H1 (cell line): ENCODE data around the gene KRT10. TPM values are rescaled to one million over a fixed set of nuclear protein-coding genes. Genes with fewer than 3 reads are reported as not detected.

ENCODE experiments used
- BRCA1 ChIP-seq: IDR thresholded peaks from 2 replicates; pipeline ENCODE4 v1.6.1; 2012; ENCODE audit warnings: low read depth, low read length, improper control_type of control experiment
- EZH2 ChIP-seq: fragments of 200-600 bp; sonication (generic); IDR thresholded peaks from 2 replicates; pipeline ENCODE4 v1.7.1; 2012; ENCODE audit warnings: low read depth, mild to moderate bottlenecking, moderate library complexity, low read length, inconsistent platforms; ENCODE audit not compliant: severe bottlenecking
- GTF2F1 ChIP-seq: IDR thresholded peaks from 2 replicates; pipeline ENCODE4 v1.6.1; 2012; ENCODE audit warnings: low read depth, low read length, improper control_type of control experiment, borderline replicate concordance
- RNF2 ChIP-seq: fragments of 200-900, 300-1000 bp; sonication (generic); IDR thresholded peaks from 2 replicates; pipeline ENCODE4 v1.7.1; 2016; ENCODE audit warnings: borderline replicate concordance, low read depth, mild to moderate bottlenecking, antibody characterized with exemption, low read length; ENCODE audit not compliant: poor library complexity, severe bottlenecking; ENCODE audit errors: missing control alignments
- SIN3A ChIP-seq, 2 experiments: IDR thresholded peaks in 1 of 2; conservative IDR thresholded peaks in 1 of 2; 2 replicates each; pipeline ENCODE4 v1.6.1; 2011 to 2012; ENCODE audit warnings: low read length in 2 of 2, improper control_type of control experiment in 1 of 2, low read depth in 1 of 2, mild to moderate bottlenecking in 1 of 2
- polyA plus RNA-seq, 7 experiments: library from polyadenylated mRNA; depleted of rRNA in 3 of 7; stranded (reverse) in 5 of 7; unstranded in 2 of 7; fragments of >200 nt in 5 of 7; fragments of 200-250 nt in 2 of 7; gene quantifications; 1 replicate in 5 of 7; 2 replicates in 1 of 7; 4 replicates in 1 of 7; pipeline versions ENCODE4 v1.2.1 to v1.2.3, GENCODE V29; 2011 to 2013; ENCODE audit warnings: missing spikeins in 2 of 7, mixed read lengths in 2 of 7
- total RNA-seq: library from RNA; stranded (reverse); fragmentation: NEBNext Ultra II Directional; extraction: Animal tissue kit (Norgen Biotek cat#: 25700); gene quantifications from 2 replicates; pipeline ENCODE4 v1.2.1, GENCODE V29; 2021
- TF ChIP-seq, protein P1 (sequence below): fragments of 300-600 bp; sonication (generic); IDR thresholded peaks from 2 replicates; pipeline ENCODE4 v1.7.1; 2012; ENCODE audit warnings: low read length, moderate library complexity, mild to moderate bottlenecking, inconsistent platforms; ENCODE audit not compliant: insufficient replicate concordance
- TF ChIP-seq, protein P2 (sequence below): IDR thresholded peaks from 2 replicates; pipeline ENCODE4 v1.6.1; 2012; ENCODE audit warnings: inconsistent platforms
- TF ChIP-seq, protein P3 (sequence below): IDR thresholded peaks from 2 replicates; pipeline ENCODE4 v1.6.1; 2011; ENCODE audit warnings: low read depth, mild to moderate bottlenecking, low read length; ENCODE audit not compliant: insufficient read depth

KRT10 gene
- total and polyA plus RNA-seq, 2 of the 8 experiments (the other 6 are each of a cell fraction or from before 2014, with no cell fraction given) = 3.5 to 39.4 TPM

DNA sequence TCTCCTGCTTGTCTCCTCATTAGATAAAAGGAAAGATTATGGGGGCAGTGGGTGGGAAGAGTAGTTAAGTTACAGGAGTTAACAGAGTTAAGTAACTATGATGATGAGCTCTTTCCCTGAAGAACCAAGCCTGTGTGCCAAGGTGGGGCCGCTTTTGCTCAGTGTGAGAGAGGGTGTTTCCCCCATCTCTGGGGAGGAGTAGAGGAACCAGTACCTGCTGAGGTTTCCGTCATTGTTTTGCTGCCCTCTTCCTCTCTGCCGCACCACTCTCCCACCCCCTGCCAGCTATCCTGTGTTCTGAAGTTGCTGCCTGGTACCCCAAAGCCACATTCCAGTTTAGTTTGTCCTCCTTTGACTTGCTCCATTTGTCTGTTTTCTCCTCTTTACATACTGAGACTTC is 20.8 kb upstream of the KRT10 start (continued):
- TF ChIP-seq, protein P1, sequence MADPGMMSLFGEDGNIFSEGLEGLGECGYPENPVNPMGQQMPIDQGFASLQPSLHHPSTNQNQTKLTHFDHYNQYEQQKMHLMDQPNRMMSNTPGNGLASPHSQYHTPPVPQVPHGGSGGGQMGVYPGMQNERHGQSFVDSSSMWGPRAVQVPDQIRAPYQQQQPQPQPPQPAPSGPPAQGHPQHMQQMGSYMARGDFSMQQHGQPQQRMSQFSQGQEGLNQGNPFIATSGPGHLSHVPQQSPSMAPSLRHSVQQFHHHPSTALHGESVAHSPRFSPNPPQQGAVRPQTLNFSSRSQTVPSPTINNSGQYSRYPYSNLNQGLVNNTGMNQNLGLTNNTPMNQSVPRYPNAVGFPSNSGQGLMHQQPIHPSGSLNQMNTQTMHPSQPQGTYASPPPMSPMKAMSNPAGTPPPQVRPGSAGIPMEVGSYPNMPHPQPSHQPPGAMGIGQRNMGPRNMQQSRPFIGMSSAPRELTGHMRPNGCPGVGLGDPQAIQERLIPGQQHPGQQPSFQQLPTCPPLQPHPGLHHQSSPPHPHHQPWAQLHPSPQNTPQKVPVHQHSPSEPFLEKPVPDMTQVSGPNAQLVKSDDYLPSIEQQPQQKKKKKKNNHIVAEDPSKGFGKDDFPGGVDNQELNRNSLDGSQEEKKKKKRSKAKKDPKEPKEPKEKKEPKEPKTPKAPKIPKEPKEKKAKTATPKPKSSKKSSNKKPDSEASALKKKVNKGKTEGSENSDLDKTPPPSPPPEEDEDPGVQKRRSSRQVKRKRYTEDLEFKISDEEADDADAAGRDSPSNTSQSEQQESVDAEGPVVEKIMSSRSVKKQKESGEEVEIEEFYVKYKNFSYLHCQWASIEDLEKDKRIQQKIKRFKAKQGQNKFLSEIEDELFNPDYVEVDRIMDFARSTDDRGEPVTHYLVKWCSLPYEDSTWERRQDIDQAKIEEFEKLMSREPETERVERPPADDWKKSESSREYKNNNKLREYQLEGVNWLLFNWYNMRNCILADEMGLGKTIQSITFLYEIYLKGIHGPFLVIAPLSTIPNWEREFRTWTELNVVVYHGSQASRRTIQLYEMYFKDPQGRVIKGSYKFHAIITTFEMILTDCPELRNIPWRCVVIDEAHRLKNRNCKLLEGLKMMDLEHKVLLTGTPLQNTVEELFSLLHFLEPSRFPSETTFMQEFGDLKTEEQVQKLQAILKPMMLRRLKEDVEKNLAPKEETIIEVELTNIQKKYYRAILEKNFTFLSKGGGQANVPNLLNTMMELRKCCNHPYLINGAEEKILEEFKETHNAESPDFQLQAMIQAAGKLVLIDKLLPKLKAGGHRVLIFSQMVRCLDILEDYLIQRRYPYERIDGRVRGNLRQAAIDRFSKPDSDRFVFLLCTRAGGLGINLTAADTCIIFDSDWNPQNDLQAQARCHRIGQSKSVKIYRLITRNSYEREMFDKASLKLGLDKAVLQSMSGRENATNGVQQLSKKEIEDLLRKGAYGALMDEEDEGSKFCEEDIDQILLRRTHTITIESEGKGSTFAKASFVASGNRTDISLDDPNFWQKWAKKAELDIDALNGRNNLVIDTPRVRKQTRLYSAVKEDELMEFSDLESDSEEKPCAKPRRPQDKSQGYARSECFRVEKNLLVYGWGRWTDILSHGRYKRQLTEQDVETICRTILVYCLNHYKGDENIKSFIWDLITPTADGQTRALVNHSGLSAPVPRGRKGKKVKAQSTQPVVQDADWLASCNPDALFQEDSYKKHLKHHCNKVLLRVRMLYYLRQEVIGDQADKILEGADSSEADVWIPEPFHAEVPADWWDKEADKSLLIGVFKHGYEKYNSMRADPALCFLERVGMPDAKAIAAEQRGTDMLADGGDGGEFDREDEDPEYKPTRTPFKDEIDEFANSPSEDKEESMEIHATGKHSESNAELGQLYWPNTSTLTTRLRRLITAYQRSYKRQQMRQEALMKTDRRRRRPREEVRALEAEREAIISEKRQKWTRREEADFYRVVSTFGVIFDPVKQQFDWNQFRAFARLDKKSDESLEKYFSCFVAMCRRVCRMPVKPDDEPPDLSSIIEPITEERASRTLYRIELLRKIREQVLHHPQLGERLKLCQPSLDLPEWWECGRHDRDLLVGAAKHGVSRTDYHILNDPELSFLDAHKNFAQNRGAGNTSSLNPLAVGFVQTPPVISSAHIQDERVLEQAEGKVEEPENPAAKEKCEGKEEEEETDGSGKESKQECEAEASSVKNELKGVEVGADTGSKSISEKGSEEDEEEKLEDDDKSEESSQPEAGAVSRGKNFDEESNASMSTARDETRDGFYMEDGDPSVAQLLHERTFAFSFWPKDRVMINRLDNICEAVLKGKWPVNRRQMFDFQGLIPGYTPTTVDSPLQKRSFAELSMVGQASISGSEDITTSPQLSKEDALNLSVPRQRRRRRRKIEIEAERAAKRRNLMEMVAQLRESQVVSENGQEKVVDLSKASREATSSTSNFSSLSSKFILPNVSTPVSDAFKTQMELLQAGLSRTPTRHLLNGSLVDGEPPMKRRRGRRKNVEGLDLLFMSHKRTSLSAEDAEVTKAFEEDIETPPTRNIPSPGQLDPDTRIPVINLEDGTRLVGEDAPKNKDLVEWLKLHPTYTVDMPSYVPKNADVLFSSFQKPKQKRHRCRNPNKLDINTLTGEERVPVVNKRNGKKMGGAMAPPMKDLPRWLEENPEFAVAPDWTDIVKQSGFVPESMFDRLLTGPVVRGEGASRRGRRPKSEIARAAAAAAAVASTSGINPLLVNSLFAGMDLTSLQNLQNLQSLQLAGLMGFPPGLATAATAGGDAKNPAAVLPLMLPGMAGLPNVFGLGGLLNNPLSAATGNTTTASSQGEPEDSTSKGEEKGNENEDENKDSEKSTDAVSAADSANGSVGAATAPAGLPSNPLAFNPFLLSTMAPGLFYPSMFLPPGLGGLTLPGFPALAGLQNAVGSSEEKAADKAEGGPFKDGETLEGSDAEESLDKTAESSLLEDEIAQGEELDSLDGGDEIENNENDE = no peak
- TF ChIP-seq EZH2 = no peak
- TF ChIP-seq, protein P2, sequence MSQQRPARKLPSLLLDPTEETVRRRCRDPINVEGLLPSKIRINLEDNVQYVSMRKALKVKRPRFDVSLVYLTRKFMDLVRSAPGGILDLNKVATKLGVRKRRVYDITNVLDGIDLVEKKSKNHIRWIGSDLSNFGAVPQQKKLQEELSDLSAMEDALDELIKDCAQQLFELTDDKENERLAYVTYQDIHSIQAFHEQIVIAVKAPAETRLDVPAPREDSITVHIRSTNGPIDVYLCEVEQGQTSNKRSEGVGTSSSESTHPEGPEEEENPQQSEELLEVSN = no peak
- TF ChIP-seq BRCA1 = no peak
- TF ChIP-seq SIN3A (conservative IDR thresholded peaks at IDR 0.05 in 1 of 2, IDR thresholded peaks at IDR 0.05 in 1 of 2; ENCODE audit: low read depth in 1 of 2, low read length in 2 of 2) = no peak
- no peak for TF ChIP-seq RNF2
- no peak for TF ChIP-seq GTF2F1
- TF ChIP-seq, protein P3, sequence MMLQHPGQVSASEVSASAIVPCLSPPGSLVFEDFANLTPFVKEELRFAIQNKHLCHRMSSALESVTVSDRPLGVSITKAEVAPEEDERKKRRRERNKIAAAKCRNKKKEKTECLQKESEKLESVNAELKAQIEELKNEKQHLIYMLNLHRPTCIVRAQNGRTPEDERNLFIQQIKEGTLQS = no peak
